HEK293 (cell line): ENCODE data around the gene NTSR2.

Experiments used
- CTCF ChIA-PET: fragments of 350-600 bp; formaldehyde crosslinking; extraction: SDS; loops from one replicate; lab custom pipeline; 2021; ENCODE audit warnings: antibody characterized with exemption; lab: Yijun Ruan, JAX
- POLR2A ChIA-PET: fragments of 300-600 bp; formaldehyde crosslinking; extraction: SDS; loops from one replicate; lab custom pipeline; 2020; ENCODE audit warnings: antibody characterized with exemption, inconsistent platforms; lab: Yijun Ruan, JAX
- H3K27ac ChIP-seq: fragments of 200-500 bp; sonication (Bioruptor generic); 2 replicates; pipeline ENCODE4 v1.5.1; 2014; ENCODE audit warnings: low read depth, low read length, control low read depth, inconsistent platforms; ENCODE audit errors: extremely low read depth
- H3K36me3 ChIP-seq, 2 experiments: fragments of 200-500 bp in 1 of 2; sonication (Bioruptor generic) in 1 of 2; 1 replicate in 1 of 2; 2 replicates in 1 of 2; pipeline ENCODE4 v1.5.1; 2014 to 2017; ENCODE audit warnings: inconsistent platforms in 2 of 2, low read length in 2 of 2; ENCODE audit not compliant: control insufficient read depth in 2 of 2, insufficient read depth in 1 of 2
- H3K4me1 ChIP-seq: fragments of 200-500 bp; sonication (Bioruptor generic); 2 replicates; pipeline ENCODE4 v1.5.1; 2014; ENCODE audit warnings: mild to moderate bottlenecking, low read length, inconsistent platforms; ENCODE audit not compliant: control insufficient read depth, insufficient read depth
- H3K4me3 ChIP-seq: 2 replicates; pipeline ENCODE4 v1.5.1; 2011; ENCODE audit warnings: low read depth, mild to moderate bottlenecking, control low read depth, low read length, moderate library complexity
- H3K9me3 ChIP-seq: fragments of 200-500 bp; sonication (Bioruptor generic); 2 replicates; pipeline ENCODE4 v1.5.1; 2014; ENCODE audit warnings: low read depth, low read length, inconsistent platforms; ENCODE audit not compliant: control insufficient read depth, insufficient read depth
- FEZF1 ChIP-seq: fragments of 450-650 bp; formaldehyde crosslinking; IDR thresholded peaks from 2 replicates; pipeline ENCODE4 v1.5.1; 2016; ENCODE audit warnings: missing biosample characterization, missing genetic modification characterization
- GLI4 ChIP-seq: fragments of 450-650 bp; formaldehyde crosslinking; IDR thresholded peaks from 2 replicates; pipeline ENCODE4 v1.5.1; 2016; ENCODE audit warnings: missing biosample characterization, missing genetic modification characterization
- HOXA7 ChIP-seq: sonication (generic); formaldehyde crosslinking; IDR thresholded peaks from 2 replicates; pipeline ENCODE4 v1.8.1; 2022; ENCODE audit warnings: missing genetic modification reagents, borderline replicate concordance
- SP2 ChIP-seq: fragments of 450-650 bp; formaldehyde crosslinking; IDR thresholded peaks from 2 replicates; pipeline ENCODE4 v1.5.1; 2016; ENCODE audit warnings: missing biosample characterization, missing genetic modification characterization
- ZBTB21 ChIP-seq: fragments of 450-650 bp; formaldehyde crosslinking; IDR thresholded peaks from 2 replicates; pipeline ENCODE4 v1.5.1; 2017; ENCODE audit warnings: missing biosample characterization, missing genetic modification characterization
- ZNF10 ChIP-seq: fragments of 450-650 bp; formaldehyde crosslinking; IDR thresholded peaks from 2 replicates; pipeline ENCODE4 v1.5.1; 2017; ENCODE audit warnings: missing biosample characterization, missing genetic modification characterization
- ZNF121 ChIP-seq: fragments of 450-650 bp; formaldehyde crosslinking; IDR thresholded peaks from 2 replicates; pipeline ENCODE4 v1.5.1; 2016; ENCODE audit warnings: missing biosample characterization, missing genetic modification characterization
- ZNF211 ChIP-seq: fragments of 450-650 bp; formaldehyde crosslinking; IDR thresholded peaks from 2 replicates; pipeline ENCODE4 v1.5.1; 2016; ENCODE audit warnings: low read depth, missing biosample characterization, missing genetic modification characterization
- ZNF239 ChIP-seq: fragments of 450-650 bp; formaldehyde crosslinking; IDR thresholded peaks from 2 replicates; pipeline ENCODE4 v1.5.1; 2016; ENCODE audit warnings: missing biosample characterization, missing genetic modification characterization
- ZNF341 ChIP-seq: fragments of 450-650 bp; formaldehyde crosslinking; IDR thresholded peaks from 2 replicates; pipeline ENCODE4; 2016; ENCODE audit warnings: low read depth, missing biosample characterization, missing genetic modification characterization
- ZNF423 ChIP-seq: fragments of 450-650 bp; formaldehyde crosslinking; IDR thresholded peaks from 2 replicates; pipeline ENCODE4 v1.5.1; 2016; ENCODE audit warnings: missing biosample characterization, missing genetic modification characterization
- ZNF48 ChIP-seq: fragments of 450-650 bp; formaldehyde crosslinking; IDR thresholded peaks from 2 replicates; pipeline ENCODE4 v1.5.1; 2016; ENCODE audit warnings: missing biosample characterization, missing genetic modification characterization
- ZNF513 ChIP-seq: fragments of 450-650 bp; IDR thresholded peaks from 2 replicates; pipeline ENCODE4 v1.5.1; 2018; ENCODE audit warnings: missing biosample characterization, missing genetic modification characterization
- ZNF548 ChIP-seq: fragments of 450-650 bp; formaldehyde crosslinking; IDR thresholded peaks from 2 replicates; pipeline ENCODE4 v1.5.1; 2016; ENCODE audit warnings: missing biosample characterization, missing genetic modification characterization
- ZNF561 ChIP-seq: fragments of 450-650 bp; IDR thresholded peaks from 2 replicates; pipeline ENCODE4 v1.5.1; 2018; ENCODE audit warnings: missing biosample characterization, missing genetic modification characterization, borderline replicate concordance
- ZNF585B ChIP-seq: fragments of 450-650 bp; formaldehyde crosslinking; IDR thresholded peaks from 2 replicates; pipeline ENCODE4 v1.5.1; 2016; ENCODE audit warnings: missing biosample characterization, missing genetic modification characterization
- ZNF621 ChIP-seq: fragments of 450-650 bp; formaldehyde crosslinking; IDR thresholded peaks from 2 replicates; pipeline ENCODE4 v1.5.1; 2017; ENCODE audit warnings: missing biosample characterization, missing genetic modification characterization
- ZNF670 ChIP-seq: fragments of 450-650 bp; formaldehyde crosslinking; IDR thresholded peaks from 2 replicates; pipeline ENCODE4 v1.5.1; 2016; ENCODE audit warnings: missing biosample characterization, missing genetic modification characterization, low read depth
- ZNF701 ChIP-seq: fragments of 450-650 bp; formaldehyde crosslinking; IDR thresholded peaks from 2 replicates; pipeline ENCODE4 v1.5.1; 2016; ENCODE audit warnings: missing biosample characterization, missing genetic modification characterization
- TF ChIP-seq, protein P1 (sequence below): IDR thresholded peaks from 2 replicates; pipeline ENCODE4 v1.6.1; 2011; ENCODE audit warnings: mild to moderate bottlenecking, low read depth, low read length, borderline replicate concordance
- TF ChIP-seq, protein P2 (sequence below): fragments of 450-650 bp; formaldehyde crosslinking; IDR thresholded peaks from 2 replicates; pipeline ENCODE4 v1.5.1; 2017; ENCODE audit warnings: missing biosample characterization, missing genetic modification characterization

The NTSR2 gene

DNA sequence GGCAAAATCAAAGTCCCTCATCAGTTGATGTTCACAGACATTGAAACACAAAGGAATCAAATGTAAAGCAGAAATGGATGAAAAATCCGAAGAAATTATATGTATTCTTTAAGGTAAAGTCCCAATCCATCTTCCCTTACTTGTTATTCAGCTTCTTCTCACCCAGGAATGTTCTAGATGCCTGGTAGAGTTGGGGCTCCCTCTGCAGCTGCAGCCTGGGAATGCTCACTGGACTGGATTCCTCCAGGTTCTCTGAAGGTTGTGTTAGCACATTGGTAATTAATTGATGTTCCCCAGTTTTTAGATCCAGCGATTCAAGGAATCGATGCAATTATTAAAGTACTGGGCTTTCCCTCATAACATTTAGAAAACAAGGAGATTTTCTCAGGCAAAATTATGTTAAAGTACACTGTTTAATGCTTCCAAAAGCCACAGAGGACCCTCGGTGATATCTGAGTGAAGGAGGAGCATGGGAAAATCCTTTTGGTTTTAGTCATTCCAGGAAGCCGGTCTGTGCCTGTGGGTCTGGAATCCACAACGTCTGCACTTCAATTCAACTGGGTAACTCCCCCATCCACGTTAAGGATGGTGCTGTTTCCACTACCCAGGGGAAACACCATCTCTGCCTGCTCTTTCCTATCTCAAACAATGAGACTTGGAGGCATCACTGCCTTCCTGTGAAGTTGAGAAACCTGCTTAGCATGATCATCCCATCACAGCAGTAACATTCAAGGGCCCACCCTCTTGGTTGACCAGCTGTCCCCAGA, 22.0 kb downstream of the NTSR2 start:
- CTCF ChIA-PET: interaction anchor here (0.5 to 0.6 kb wide), 2 partner anchors 15 to 16 kb away, joined by 3 read pairs; no protein-coding TSS in a partner anchor

DNA sequence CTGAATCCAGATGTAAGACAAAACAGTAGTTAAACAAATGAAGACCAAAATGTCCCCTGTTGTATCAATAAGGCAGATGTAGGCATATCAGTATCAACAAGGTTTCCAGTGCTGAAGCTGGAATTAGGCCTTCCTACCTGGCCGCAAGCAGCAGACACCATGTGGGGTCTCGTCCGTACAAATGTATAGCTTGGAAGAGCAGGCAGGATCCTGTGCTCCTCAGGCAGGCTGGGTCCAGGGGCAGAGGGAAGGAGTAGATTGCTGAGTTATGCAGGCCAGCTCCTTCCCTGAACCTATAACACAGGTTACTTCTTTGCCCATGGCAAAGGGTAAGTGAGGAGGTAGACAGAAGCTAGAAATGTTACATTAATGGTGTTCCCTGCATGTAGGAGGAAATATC, 23.5 kb downstream of the NTSR2 start:
- ChIA-PET POLR2A (no interaction called here), CTCF (interaction anchor here (0.7 to 1.0 kb wide), 3 partner anchors 13 to 63 kb away, joined by 3 to 4 read pairs (median 3); no protein-coding TSS in a partner anchor)
- Histone ChIP-seq H3K4me1 (no peaks in the 10 kb centered on the region), H3K27ac (no peak overlapping the region), H3K4me3 (no peak overlapping the region), H3K9me3 (no peaks in the 10 kb centered on the region), H3K36me3 (no peaks in the 10 kb centered on the region)
- TF ChIP-seq ZNF211 (no peak), ZNF701 (tag by site-specific recombination) (no peak)

More for the DNA sequence above, 22.0 kb downstream of the NTSR2 start:
- no peaks in the 10 kb centered on the region for H3K36me3 ChIP-seq
- H3K4me3 ChIP-seq: no peak overlapping the region
- H3K4me1 ChIP-seq: no peaks in the 10 kb centered on the region
- TF ChIP-seq ZNF239 (tag by site-specific recombination) (no peak), ZNF48 (tag by site-specific recombination) (no peak), FEZF1 (no peak), ZNF423 (no peak), GLI4 (no peak), ZNF121 (tag by site-specific recombination) (no peak), ZNF10 (tag by site-specific recombination) (no peak), ZNF548 (tag by site-specific recombination) (no peak), ZNF670 (tag by site-specific recombination) (no peak), ZNF621 (tag by site-specific recombination) (no peak), SP2 (tag by site-specific recombination) (no peak), ZBTB21 (tag by site-specific recombination) (no peak), ZNF513 (tag by site-specific recombination) (no peak), ZNF561 (tag by site-specific recombination) (no peak), ZNF341 (tag by site-specific recombination) (no peak), HOXA7 (CRISPR knock-in tag) (no peak), ZNF585B (tag by site-specific recombination) (no peak)
- TF ChIP-seq, protein P1, sequence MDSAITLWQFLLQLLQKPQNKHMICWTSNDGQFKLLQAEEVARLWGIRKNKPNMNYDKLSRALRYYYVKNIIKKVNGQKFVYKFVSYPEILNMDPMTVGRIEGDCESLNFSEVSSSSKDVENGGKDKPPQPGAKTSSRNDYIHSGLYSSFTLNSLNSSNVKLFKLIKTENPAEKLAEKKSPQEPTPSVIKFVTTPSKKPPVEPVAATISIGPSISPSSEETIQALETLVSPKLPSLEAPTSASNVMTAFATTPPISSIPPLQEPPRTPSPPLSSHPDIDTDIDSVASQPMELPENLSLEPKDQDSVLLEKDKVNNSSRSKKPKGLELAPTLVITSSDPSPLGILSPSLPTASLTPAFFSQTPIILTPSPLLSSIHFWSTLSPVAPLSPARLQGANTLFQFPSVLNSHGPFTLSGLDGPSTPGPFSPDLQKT: no peak
- TF ChIP-seq, protein P2, sequence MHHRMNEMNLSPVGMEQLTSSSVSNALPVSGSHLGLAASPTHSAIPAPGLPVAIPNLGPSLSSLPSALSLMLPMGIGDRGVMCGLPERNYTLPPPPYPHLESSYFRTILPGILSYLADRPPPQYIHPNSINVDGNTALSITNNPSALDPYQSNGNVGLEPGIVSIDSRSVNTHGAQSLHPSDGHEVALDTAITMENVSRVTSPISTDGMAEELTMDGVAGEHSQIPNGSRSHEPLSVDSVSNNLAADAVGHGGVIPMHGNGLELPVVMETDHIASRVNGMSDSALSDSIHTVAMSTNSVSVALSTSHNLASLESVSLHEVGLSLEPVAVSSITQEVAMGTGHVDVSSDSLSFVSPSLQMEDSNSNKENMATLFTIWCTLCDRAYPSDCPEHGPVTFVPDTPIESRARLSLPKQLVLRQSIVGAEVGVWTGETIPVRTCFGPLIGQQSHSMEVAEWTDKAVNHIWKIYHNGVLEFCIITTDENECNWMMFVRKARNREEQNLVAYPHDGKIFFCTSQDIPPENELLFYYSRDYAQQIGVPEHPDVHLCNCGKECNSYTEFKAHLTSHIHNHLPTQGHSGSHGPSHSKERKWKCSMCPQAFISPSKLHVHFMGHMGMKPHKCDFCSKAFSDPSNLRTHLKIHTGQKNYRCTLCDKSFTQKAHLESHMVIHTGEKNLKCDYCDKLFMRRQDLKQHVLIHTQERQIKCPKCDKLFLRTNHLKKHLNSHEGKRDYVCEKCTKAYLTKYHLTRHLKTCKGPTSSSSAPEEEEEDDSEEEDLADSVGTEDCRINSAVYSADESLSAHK (tag by site-specific recombination): no peak
- TF ChIP-seq, all 188 proteins: peak for 0
- Histone ChIP-seq H3K27ac (no peak overlapping the region), H3K9me3 (no peaks in the 10 kb centered on the region)
- POLR2A ChIA-PET: no interaction called here
